Esophagus squamous epithelium (tissue), 5 donors: ENCODE results near the gene BICDL2. TPM values are rescaled to one million over a fixed set of nuclear protein-coding genes. Genes with fewer than 3 reads are reported as not detected.

ENCODE experiments used
- DNase-seq: peaks from one replicate; lab custom pipeline; 2025; lab: John Stamatoyannopoulos, UW
- H3K27ac ChIP-seq, 4 donors: fragments of 200-600 bp; sonication (generic); one replicate each; pipeline ENCODE4 v1.5.1; 2016 to 2019; ENCODE audit warnings: mild to moderate bottlenecking in 1 of 4
- H3K27me3 ChIP-seq, 4 donors: fragments of 200-600 bp; sonication (generic); 1 replicate in 3 of 4; 2 replicates in 1 of 4; pipeline versions ENCODE4 v1.5.1 to v1.6.0; 2017 to 2021; ENCODE audit warnings: antibody characterized with exemption in 1 of 4
- H3K36me3 ChIP-seq, 3 donors: fragments of 200-600 bp; sonication (generic); one replicate each; pipeline ENCODE4 v1.5.1; 2016 to 2019
- H3K4me1 ChIP-seq, 3 donors: fragments of 200-600 bp; sonication (generic); one replicate each; pipeline ENCODE4 v1.5.1; 2017 to 2019
- H3K4me3 ChIP-seq, 4 donors: fragments of 200-600 bp; sonication (generic); 1 replicate in 3 of 4; 2 replicates in 1 of 4; pipeline ENCODE4 v1.5.1; 2016 to 2019; ENCODE audit warnings: mild to moderate bottlenecking in 2 of 4, moderate library complexity in 1 of 4
- H3K9me3 ChIP-seq, 3 donors: fragments of 200-600 bp; sonication (generic); one replicate each; pipeline ENCODE4 v1.5.1; 2016 to 2019
- CTCF ChIP-seq, 6 experiments: fragments of 450-650 bp in 4 of 6; fragments of 200-600 bp in 2 of 6; sonication (generic) in 2 of 6; IDR thresholded peaks; one replicate each; pipeline ENCODE4 v1.5.1; 2016 to 2019; ENCODE audit warnings: antibody characterized with exemption in 6 of 6, mild to moderate bottlenecking in 4 of 6, moderate library complexity in 4 of 6
- POLR2A ChIP-seq, 4 donors: fragments of 450-650 bp; IDR thresholded peaks; one replicate each; pipeline ENCODE4 v1.6.1; 2017; ENCODE audit warnings: antibody characterized with exemption in 4 of 4, mild to moderate bottlenecking in 4 of 4, moderate library complexity in 3 of 4
- WGBS, 2 donors: methylation state at CpG; one replicate each; pipeline ENCODE4 v1.1.5; 2018; 5-methylcytosine and 5-hydroxymethylcytosine counted together
- intact Hi-C: fragments of 100-400 bp; cut with DNase I; formaldehyde crosslinking; loops from one replicate; pipeline ENCODE4 v1.15.0; 2022
- total RNA-seq, 4 donors: library from RNA; depleted of rRNA; stranded (reverse); fragments of >200 nt; gene quantifications; one replicate each; pipeline ENCODE4 v1.1.0, GENCODE V29; 2016
- donor health status: DM: yes; HTN: yes; CAD: no.

Gene BICDL2
- total RNA-seq, 4 donors from 2014 or later: 54.9 to 204 (median 96.4) TPM

DNA sequence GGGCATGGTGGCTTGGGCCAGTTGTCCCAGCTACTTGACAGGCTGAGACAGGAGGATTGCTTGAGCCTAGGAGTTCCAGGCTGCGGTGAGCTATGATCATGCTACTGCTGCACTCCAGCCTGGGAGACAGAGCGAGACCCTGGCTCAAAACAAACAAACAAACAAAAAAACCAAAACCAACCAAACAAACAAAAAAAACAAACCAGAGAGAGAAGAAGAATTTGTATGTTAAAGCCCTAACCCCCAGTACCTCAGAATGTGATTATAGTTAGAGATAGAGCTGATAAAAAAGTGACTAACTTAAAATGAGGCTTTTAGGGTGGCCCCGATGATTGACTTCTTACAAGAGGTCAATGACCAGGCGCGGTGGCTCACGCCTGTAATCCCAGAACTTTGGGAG lies 8.0 kb upstream of the BICDL2 start:
- TF ChIP-seq CTCF (IDR thresholded peaks at IDR 0.05) (no peak), POLR2A (IDR thresholded peaks at IDR 0.05) (no peak)
- no peak for DNase-seq
- no peak overlapping the region for H3K4me3 ChIP-seq
- H3K4me1 ChIP-seq: peaks cover 17 to 25% (median 21%) of the 10 kb centered on the region in 3 donors
- H3K27ac ChIP-seq: no peak overlapping the region
- intact Hi-C loops: no loop called here
- H3K27me3 ChIP-seq: peaks cover 8 to 100% (median 19%) of the 10 kb centered on the region in 4 donors
- no peaks in the 10 kb centered on the region for H3K36me3 ChIP-seq
- H3K9me3 ChIP-seq: no peaks in the 10 kb centered on the region
- WGBS, 2 donors: 84 to 89% methylated on average over 6 of the region's 6 CpGs

GRCh38 chr16:3042376-3042775 lies 5.6 kb upstream of the BICDL2 start:
- TF ChIP-seq CTCF (IDR thresholded peaks at IDR 0.05) (no peak), POLR2A (IDR thresholded peaks at IDR 0.05) (no peak)
- Histone ChIP-seq H3K4me1 (peaks cover 17 to 41% (median 21%) of the 10 kb centered on the region in 3 donors), H3K27me3 (peaks cover 6 to 100% (median 18%) of the 10 kb centered on the region in 4 donors), H3K4me3 (no peak overlapping the region), H3K27ac (no peak overlapping the region), H3K36me3 (no peaks in the 10 kb centered on the region), H3K9me3 (no peaks in the 10 kb centered on the region)
- 76 to 80% methylated on average over 3 of the region's 3 CpGs for WGBS, 2 donors
- no peak for DNase-seq
- intact Hi-C loops: no loop called here

- no peak overlapping the region for H3K4me3 ChIP-seq
- H3K27ac ChIP-seq: no peak overlapping the region
- intact Hi-C loops: no loop called here
- H3K36me3 ChIP-seq: peaks cover 0 to 2% (median 0%) of the 10 kb centered on the region in 3 donors
- H3K4me1 ChIP-seq: peaks cover 0 to 47% (median 6%) of the 10 kb centered on the region in 3 donors
- no peak for TF ChIP-seq POLR2A (IDR thresholded peaks at IDR 0.05)
- no peak for TF ChIP-seq CTCF (IDR thresholded peaks at IDR 0.05)
- 88% methylated on average over 5 of the region's 5 CpGs; no CpG with 5 or more reads in 1 of the 2 donors for WGBS, 2 donors
- H3K27me3 ChIP-seq: peaks cover 0 to 100% (median 15%) of the 10 kb centered on the region in 4 donors
- DNase-seq: no peak
- no peaks in the 10 kb centered on the region for H3K9me3 ChIP-seq
Measured at GRCh38 chr16:3038896-3039295, 2.2 kb upstream of the BICDL2 start.

DNA sequence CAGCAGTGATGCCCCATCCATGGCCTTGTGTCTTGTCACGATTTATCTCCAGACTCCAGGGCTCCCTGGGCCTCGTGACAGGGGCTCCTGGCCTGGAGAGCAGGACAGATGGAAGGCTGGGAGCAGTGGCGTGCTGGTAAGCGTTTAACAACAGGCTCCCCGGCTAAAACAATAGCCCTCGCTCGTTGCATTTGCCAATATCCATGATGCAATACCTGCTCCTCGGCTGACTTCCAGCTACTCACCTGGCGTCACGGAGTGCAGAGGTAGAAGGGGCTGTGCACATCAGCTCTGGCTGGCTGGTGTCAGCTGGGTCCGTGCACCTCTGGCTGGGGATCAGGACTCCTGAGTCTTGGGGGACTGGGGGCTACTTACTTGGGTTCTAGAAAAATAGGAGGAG lies 1.5 kb upstream of the BICDL2 start:
- Histone ChIP-seq H3K27me3 (peaks cover 0 to 100% (median 14%) of the 10 kb centered on the region in 4 donors), H3K27ac (peak overlapping the region in 2 of 4 donors; percentile 46 to 63), H3K36me3 (peaks cover 0 to 8% (median 0%) of the 10 kb centered on the region in 3 donors), H3K4me1 (peaks cover 0 to 49% (median 6%) of the 10 kb centered on the region in 3 donors), H3K9me3 (no peaks in the 10 kb centered on the region), H3K4me3 (no peak overlapping the region)
- WGBS, 2 donors: 16 to 38% methylated on average over 1 to 9 of the region's 11 CpGs
- intact Hi-C loops: no loop called here
- no peak for DNase-seq
- no peak for TF ChIP-seq POLR2A (IDR thresholded peaks at IDR 0.05)

DNA sequence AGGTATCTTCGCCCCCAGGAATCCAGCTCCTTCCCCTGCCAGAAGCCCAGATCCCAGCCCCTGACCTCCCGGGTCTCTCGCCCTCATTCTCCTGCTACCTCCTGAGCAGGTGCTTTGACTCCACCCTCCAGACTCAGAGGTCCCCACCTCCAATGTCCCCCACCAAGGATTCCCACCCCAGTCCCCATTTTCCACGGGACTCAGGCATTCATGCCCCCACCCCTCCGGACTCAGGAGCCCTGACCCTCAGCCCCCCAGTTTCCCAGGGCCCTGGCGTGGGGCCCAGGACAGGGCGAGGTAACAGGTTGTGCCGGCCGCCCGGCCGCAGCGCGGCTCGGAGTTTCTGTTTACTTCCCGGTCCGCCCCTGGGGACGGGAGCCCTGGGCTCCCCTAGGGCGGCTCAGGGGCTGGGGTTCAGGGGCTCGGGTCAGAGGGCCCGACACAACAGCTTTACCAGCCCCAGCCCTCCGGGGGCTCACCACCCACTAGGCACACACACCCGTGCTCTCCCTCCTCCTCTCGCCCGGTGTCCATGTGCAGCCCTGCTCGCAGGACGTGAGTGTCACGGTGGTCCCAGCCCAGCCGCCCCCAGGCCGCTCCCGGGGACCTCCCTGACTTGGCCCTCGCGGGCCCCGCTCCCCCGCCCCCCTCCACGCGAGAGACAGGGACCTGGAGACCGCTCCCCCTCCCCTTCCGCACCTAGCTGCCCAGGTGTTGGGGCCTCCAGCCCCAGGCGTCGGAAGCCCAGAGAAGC lies 595 bp downstream of the BICDL2 start:
- Histone ChIP-seq H3K4me3 (peak overlapping the region; percentile 57 to 75 (median 70)), H3K27me3 (peaks cover 0 to 100% (median 14%) of the 10 kb centered on the region in 4 donors), H3K9me3 (no peaks in the 10 kb centered on the region), H3K4me1 (peaks cover 4 to 70% (median 6%) of the 10 kb centered on the region in 3 donors), H3K36me3 (peaks cover 0 to 12% (median 0%) of the 10 kb centered on the region in 3 donors), H3K27ac (peak overlapping the region; percentile 61 to 95 (median 92))
- no peak for TF ChIP-seq POLR2A (IDR thresholded peaks at IDR 0.05)
- TF ChIP-seq CTCF (IDR thresholded peaks at IDR 0.05): no peak
- 13% methylated on average over 4 of the region's 40 CpGs; no CpG with 5 or more reads in 1 of the 2 donors for WGBS, 2 donors
- DNase-seq: no peak
- intact Hi-C loops: no loop called here
